ENCODE data around the gene DIMT1. TPM values are rescaled to one million over a fixed set of nuclear protein-coding genes. Genes with fewer than 3 reads are reported as not detected.

Gene DIMT1
- total and polyA plus RNA-seq, 4 donors: 19.9 to 46.4 (median 32.6) TPM

GRCh38 chr5:62343428-62343827 is 60.3 kb downstream of the DIMT1 start:
- Histone ChIP-seq H3K4me1 (ENCODE audit: control insufficient read depth, insufficient read depth, low read length) (no peaks in the 10 kb centered on the region), H3K4me3 (ENCODE audit: low read depth, low read length) (no peak overlapping the region), H3K9me3 (ENCODE audit: control insufficient read depth, insufficient read depth, low read length) (no peaks in the 10 kb centered on the region), H3K27me3 (ENCODE audit: control insufficient read depth, insufficient read depth, low read length) (no peaks in the 10 kb centered on the region), H3K36me3 (ENCODE audit: control insufficient read depth, insufficient read depth, low read length) (no peaks in the 10 kb centered on the region), H3K27ac (ENCODE audit: low read depth, low read length) (no peak overlapping the region)
- DNase-seq (ENCODE audit: low read depth in 4 of 6, low spot score in 6 of 6): no peak
- WGBS (ENCODE audit: insufficient coverage): 88% methylated on average over 1 of the region's 1 CpG

GRCh38 chr5:62342476-62342837 is 61.2 kb downstream of the DIMT1 start:
- Histone ChIP-seq H3K27me3 (ENCODE audit: control insufficient read depth, insufficient read depth, low read length) (no peaks in the 10 kb centered on the region), H3K4me1 (ENCODE audit: control insufficient read depth, insufficient read depth, low read length) (no peaks in the 10 kb centered on the region), H3K4me3 (ENCODE audit: low read depth, low read length) (no peak overlapping the region), H3K9me3 (ENCODE audit: control insufficient read depth, insufficient read depth, low read length) (no peaks in the 10 kb centered on the region), H3K27ac (ENCODE audit: low read depth, low read length) (no peak overlapping the region), H3K36me3 (ENCODE audit: control insufficient read depth, insufficient read depth, low read length) (no peaks in the 10 kb centered on the region)
- no CpG with 5 or more reads among the region's 2 CpGs for WGBS (ENCODE audit: insufficient coverage)
- no peak for DNase-seq (ENCODE audit: low read depth in 4 of 6, low spot score in 6 of 6)

GRCh38 chr5:62341783-62342475 is 61.8 kb downstream of the DIMT1 start:
- WGBS (ENCODE audit: insufficient coverage): no CpG with 5 or more reads among the region's 4 CpGs
- H3K4me3 ChIP-seq (ENCODE audit: low read depth, low read length): no peak overlapping the region
- peak in 1 of 6 donors; percentile 31 for DNase-seq (ENCODE audit: low read depth in 4 of 6, low spot score in 6 of 6)
- H3K4me1 ChIP-seq (ENCODE audit: control insufficient read depth, insufficient read depth, low read length): no peaks in the 10 kb centered on the region
- no peak overlapping the region for H3K27ac ChIP-seq (ENCODE audit: low read depth, low read length)
- H3K36me3 ChIP-seq (ENCODE audit: control insufficient read depth, insufficient read depth, low read length): no peaks in the 10 kb centered on the region
- no peaks in the 10 kb centered on the region for H3K27me3 ChIP-seq (ENCODE audit: control insufficient read depth, insufficient read depth, low read length)
- H3K9me3 ChIP-seq (ENCODE audit: control insufficient read depth, insufficient read depth, low read length): no peaks in the 10 kb centered on the region

- Histone ChIP-seq H3K4me3 (ENCODE audit: low read depth, low read length) (no peak overlapping the region), H3K27me3 (ENCODE audit: control insufficient read depth, insufficient read depth, low read length) (no peaks in the 10 kb centered on the region), H3K36me3 (ENCODE audit: control insufficient read depth, insufficient read depth, low read length) (no peaks in the 10 kb centered on the region), H3K4me1 (ENCODE audit: control insufficient read depth, insufficient read depth, low read length) (no peaks in the 10 kb centered on the region), H3K27ac (ENCODE audit: low read depth, low read length) (no peak overlapping the region), H3K9me3 (ENCODE audit: control insufficient read depth, insufficient read depth, low read length) (no peaks in the 10 kb centered on the region)
- DNase-seq (ENCODE audit: low read depth in 4 of 6, low spot score in 6 of 6): no peak
- 86% methylated on average over 1 of the region's 2 CpGs for WGBS (ENCODE audit: insufficient coverage)
Measured at GRCh38 chr5:62340979-62341378, 62.7 kb downstream of the DIMT1 start.

- H3K36me3 ChIP-seq (ENCODE audit: control insufficient read depth, insufficient read depth, low read length): no peaks in the 10 kb centered on the region
- H3K27me3 ChIP-seq (ENCODE audit: control insufficient read depth, insufficient read depth, low read length): no peaks in the 10 kb centered on the region
- no peak for DNase-seq (ENCODE audit: low read depth in 4 of 6, low spot score in 6 of 6)
- H3K4me1 ChIP-seq (ENCODE audit: control insufficient read depth, insufficient read depth, low read length): no peaks in the 10 kb centered on the region
- H3K9me3 ChIP-seq (ENCODE audit: control insufficient read depth, insufficient read depth, low read length): no peaks in the 10 kb centered on the region
- WGBS (ENCODE audit: insufficient coverage): no CpG with 5 or more reads among the region's 1 CpG
- H3K4me3 ChIP-seq (ENCODE audit: low read depth, low read length): no peak overlapping the region
- H3K27ac ChIP-seq (ENCODE audit: low read depth, low read length): no peak overlapping the region
Measured at GRCh38 chr5:62340392-62340791, 63.3 kb downstream of the DIMT1 start.

Small RNA genes lying within 50 kb of the gene (small RNA-seq; reads per million reads assigned to genes)
- not detected for gene RNU6-661P (ENCODE audit: low replicate concordance)

Other genes with a start within 250 kb of the DIMT1 start
- 100 to 1,000 TPM in 1 of 2 donors, 10 to 100 TPM in 1; 66.8 to 169 TPM for gene KIF2A, start 97.7 kb downstream of the DIMT1 start, total RNA-seq
- 10 to 100 TPM; 57.4 to 92.8 TPM for gene KIF2A, start 97.7 kb downstream of the DIMT1 start, polyA plus RNA-seq (ENCODE audit: insufficient read length in 2 of 2)
- 10 to 100 TPM; 25.5 to 43.8 TPM for gene IPO11, start 8.9 kb upstream of the DIMT1 start, total RNA-seq
- 10 to 100 TPM; 19.1 to 22.3 TPM for gene IPO11, start 8.9 kb upstream of the DIMT1 start, polyA plus RNA-seq (ENCODE audit: insufficient read length in 2 of 2)
- gene LRRC70, start 174.9 kb upstream of the DIMT1 start, total RNA-seq: 1 to 10 TPM; 6.8 to 8.4 TPM
- gene LRRC70, start 174.9 kb upstream of the DIMT1 start, polyA plus RNA-seq (ENCODE audit: insufficient read length in 2 of 2): 1 to 10 TPM; 1.1 to 2.4 TPM

All from spinal cord (tissue), 10 donors.